HG03442 (cell line): Measurements from ENCODE around the gene L3MBTL1.
"Not testable (repeated sequence)": the region's sequence is repeated elsewhere in the genome, so short reads cannot be mapped to it uniquely, and the experiment has no call there.

Source experiments
- ATAC-seq: cut with Tn5 transposase; IDR thresholded peaks from one replicate; pipeline ENCODE4 v1.9.1; 2021; ENCODE audit warnings: mild to moderate bottlenecking, moderate library complexity; ENCODE audit not compliant: unreplicated experiment

L3MBTL1 gene

DNA sequence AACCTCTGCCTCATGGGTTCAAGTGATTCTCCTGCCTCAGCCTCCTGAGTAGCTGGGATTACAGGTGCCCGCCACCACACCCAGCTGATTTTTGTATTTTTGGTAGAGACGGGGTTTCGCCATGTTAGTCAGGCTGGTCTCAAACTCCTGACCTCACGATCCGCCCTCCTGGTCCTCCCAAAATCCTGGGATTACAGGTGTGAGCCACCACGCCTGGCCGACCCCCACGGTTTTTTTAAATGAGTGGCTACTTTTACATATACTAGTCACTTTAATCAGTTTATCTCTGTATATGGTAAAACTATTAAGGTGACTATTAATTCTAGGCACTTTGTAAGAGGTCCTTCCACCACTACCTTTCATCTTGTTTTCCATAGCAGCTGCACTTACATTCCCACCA is 5.5 kb upstream of the L3MBTL1 start:
- not testable (repeated sequence) for ATAC-seq

DNA sequence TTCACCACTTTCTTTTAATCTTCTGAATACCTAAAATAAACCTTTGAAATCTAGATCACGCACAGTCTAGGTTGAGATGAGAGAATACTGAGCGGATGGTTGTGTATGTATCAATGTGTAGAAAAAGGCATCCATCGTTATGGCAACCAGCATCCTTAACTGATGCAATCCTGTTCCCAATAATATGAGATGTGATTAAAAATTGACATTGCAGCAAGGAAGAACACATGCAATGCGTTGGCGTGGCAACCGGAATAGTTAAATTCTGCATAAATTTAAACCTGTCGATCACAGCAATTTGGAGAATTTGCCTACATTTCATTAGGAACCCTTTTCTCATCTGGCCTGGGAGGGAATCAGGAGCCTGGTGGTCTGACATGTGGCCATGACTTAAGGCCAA is 1.3 kb upstream of the L3MBTL1 start:
- no peak for ATAC-seq

DNA sequence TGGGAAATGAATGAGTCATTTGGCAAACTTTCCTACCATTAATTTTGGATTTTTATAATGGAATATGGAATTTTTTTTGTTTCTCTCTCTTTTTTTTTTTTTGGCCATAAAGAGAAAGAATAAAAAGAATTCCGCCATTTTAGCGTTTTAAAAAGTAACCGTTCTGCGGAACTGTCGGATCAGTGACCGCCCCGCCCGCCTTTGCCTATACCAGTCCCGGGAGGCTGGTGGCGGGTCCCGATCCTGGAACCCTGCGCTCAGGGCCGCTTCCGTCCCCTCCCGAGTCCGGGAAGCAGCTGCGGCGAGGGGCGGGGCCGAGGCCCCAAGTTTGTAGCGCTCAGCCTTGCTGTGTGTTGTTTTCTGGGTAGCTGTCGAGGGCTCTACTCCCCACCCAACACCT is 609 bp downstream of the L3MBTL1 start:
- no peak for ATAC-seq

DNA sequence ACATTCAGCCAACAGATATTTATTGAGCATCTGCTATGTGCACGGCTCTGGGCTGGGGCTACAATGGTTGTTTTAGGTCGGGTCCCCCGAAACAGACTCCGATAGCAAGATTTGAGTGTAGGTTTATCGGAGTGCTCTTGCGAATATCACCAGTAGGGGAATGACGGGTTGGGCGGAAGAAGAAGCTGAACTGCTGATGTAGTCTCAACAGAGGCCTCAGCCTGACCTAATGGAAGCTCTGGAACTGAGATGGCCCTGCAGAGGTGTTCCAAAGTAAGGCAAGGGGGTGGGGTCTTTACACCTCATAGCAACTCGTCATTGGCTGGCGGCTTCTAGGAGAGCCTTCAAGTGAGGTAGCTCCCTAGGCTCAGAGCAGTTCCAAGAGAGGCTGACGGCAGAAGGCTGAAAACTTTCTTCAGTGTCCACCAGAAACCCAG is 1.1 kb downstream of the L3MBTL1 start:
- ATAC-seq: no peak

DNA sequence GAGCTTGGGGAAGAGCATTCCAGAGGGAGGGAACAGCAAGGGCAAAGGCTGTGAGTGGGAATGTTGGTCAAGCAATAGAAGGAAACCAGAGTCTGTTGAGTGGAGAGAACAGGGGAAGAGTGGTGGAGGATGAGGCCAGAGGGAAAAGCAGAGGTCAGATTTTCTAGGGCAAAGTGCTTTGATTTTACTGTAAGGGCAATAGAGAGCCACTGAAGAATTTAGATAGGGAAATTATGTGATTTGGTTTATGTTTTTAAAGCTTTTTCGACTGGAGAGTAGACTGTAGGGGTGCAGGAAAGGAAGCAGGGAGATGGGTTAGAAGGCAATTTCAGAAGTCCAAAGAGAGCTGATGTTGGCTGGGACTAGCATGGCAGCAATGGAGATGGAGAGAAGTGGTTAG is 4.4 kb downstream of the L3MBTL1 start:
- no peak for ATAC-seq

DNA sequence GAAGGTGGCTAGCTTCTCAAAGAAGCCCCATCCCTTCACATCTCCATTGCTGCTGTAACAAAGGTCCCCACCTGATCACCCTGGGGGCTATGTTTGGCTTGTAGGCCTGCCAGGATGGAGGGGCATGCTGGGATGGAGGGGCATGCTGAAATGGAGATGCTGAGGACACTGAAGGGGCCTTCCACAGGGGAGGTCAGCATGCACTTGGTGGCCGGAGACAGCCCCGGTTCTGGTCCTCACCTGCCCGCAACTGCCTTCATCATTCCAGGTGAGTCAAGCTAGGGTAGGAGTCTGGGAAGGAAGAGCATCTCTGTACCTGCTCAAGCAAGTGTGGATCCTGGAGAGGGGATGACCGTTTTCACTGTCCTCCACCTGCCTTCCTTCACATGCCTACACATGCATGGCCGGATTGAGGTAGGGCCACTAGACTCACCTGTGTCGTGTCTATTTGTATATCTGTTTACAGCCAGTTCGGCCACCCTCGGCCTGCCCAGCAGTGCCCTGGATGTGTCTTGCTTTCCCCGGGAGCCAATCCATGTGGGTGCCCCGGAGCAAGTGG is 6.0 kb downstream of the L3MBTL1 start:
- ATAC-seq: no peak

DNA sequence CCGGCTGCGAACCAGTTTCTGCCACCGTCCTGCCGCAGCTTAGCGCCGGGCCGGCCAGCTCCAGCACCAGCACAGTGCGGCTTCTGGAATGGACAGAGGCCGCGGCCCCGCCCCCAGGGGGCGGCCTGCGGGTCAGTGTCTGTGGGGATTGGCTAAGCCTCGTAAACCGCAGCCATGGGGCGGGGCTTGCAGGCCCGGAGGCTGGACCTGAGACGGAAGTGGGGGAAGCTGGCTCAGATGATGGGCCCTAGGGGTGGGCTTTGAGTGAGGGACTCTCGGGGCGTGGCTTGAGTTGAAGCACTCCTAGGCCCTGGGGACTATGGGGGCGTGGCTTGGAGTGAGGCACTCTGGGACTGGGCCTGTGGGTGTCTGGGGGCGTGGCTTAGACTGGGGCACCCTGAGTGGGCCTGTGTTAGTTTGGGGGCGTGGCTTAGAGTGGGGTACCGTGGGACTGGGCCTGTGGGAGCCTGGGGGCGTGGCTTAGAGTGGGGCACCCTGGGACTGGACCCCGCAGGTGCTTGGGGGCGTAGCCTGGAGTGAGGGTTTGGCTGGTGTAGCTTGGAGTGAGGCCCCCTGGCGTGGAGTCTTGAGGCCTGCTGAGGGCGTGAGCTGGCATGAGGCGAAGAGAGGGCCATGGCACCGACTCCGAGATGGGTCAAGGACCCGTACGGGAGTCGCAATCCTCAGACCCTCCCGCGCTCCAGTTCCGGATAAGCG is 6.6 kb downstream of the L3MBTL1 start:
- peak; percentile 84 for ATAC-seq

DNA sequence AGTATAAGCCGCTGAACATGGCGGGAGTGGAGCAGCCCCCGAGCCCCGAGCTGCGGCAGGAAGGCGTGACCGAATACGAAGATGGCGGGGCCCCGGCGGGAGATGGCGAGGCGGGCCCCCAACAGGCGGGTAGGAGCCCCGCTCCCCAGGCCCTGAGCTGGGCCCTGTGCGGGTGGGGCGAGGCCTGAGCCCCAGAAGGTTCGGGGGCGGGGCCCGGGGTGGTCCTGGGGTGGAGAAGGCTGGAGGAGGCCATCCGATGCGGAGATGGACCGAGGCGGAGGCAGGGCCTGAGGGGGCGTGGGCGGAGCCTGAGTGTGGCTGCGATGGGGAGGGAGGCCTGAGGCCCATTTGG is 7.1 kb downstream of the L3MBTL1 start:
- ATAC-seq: peak; percentile 16

DNA sequence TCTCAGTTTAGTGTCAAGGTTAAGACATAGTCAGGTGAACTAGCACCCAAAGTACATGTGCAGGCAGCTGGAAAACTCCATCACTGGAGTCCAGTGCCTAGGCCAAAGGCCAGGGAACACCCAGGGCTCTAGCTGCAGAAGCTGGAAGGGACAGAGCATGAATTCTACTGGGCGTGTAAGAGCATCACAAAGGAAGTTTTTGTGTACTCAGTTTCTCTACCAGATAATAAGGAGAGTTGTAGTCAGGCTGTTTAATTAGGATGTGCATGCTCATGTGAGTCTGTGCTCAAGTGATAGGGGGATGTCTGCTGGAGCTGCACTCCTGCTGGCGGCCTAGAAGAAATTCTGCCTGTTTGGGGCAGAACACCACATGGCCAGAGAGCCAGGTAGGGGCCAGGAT is 8.1 kb downstream of the L3MBTL1 start:
- ATAC-seq: no peak

DNA sequence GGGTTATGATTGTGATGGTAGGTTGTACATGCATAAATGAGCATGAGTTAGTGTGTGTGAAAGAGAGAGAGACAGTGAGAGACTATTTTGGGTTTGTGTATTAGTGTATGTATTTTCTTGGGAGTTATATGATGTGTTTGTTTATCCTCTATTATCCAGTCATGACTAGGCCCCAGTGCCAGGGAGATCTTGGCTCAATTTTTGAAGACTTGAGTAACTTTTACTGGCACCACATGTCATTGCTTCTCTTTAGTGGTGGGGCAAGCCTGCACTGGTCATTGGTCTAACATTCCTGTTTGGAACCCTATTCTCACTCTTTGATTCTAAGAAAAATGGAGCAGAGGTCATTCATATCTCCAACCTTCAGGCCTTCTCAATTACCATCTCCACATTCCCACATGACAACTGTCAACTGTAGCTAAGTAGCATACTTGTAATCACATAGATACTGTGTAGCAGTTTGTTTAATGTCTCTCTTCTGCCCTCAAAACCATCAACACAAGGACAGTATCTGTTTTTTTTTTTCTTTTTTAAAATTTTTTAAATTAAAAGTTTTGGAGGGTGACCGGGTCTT is 8.8 kb downstream of the L3MBTL1 start:
- no peak for ATAC-seq

DNA sequence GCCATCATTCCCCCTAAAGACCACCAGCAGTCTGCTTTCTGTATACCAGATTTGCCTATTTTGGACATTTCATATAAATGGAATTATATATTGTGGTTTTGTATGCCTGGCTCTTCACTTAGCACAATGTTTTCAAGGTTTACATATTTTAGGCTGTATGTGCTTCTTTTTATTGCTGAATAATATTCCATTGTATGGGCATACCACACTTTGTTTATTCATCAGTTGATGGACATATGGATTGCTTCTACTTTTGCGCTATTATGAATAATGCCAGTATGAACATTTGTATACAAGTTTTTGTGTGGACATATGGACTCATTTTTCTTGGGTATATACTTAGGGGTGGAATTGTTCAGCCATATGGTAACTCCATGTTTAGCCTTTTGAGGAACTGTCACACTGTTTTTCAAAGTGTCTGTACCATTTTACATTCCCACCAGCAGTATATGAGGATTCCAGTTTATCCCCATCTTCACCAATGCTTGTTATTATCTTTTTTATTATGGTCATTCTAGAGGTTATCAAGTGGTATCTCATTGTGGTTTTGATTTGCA is 12.7 kb downstream of the L3MBTL1 start:
- no peak for ATAC-seq

DNA sequence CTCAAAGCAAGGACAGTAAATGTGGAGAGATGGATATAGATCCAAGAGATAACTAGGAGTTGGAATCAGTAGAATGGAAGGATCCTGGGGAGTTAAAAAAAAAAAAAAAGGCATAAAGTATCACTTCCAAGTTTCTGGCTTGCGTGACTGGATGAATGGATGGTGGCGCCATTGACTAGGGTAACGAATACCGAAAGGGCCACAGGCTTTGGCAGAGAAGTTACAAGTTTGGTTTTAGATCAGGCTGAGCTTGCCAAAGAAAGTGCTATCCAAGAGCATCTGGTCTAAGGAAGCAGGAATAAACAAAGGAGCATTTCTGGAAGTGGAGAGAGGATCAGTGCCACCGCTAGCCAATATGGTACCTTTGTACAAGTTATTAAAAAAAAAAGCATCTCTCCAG is 17.5 kb downstream of the L3MBTL1 start:
- no peak for ATAC-seq

DNA sequence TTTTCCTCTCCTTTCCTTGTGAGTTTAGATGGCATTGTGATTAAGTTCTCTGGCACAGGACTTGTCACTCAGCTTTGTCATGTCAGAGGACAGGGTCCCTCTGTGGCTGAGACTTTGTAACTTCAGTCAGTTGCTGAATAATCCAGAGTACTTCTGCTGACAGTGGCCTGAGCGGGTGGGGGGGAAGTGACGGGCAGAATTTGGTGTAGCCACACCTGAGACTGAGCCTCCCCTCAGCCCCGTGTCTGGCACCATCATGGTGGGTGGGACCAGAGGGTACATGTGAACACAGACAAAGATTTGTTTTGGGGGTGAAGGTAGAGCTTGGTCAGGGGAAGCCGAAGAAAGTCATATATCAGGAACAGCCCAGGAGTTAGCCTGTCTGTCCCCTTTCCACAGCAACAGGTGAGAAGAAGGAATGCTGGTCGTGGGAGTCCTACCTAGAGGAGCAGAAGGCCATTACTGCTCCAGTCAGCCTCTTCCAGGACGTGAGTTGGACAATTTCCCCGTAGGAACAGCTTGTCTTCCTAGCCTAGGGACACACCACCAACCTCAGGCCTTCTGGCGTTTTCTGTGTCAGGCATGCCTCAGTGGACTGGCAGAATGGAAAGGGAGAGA is 20.9 kb downstream of the L3MBTL1 start:
- no peak for ATAC-seq

DNA sequence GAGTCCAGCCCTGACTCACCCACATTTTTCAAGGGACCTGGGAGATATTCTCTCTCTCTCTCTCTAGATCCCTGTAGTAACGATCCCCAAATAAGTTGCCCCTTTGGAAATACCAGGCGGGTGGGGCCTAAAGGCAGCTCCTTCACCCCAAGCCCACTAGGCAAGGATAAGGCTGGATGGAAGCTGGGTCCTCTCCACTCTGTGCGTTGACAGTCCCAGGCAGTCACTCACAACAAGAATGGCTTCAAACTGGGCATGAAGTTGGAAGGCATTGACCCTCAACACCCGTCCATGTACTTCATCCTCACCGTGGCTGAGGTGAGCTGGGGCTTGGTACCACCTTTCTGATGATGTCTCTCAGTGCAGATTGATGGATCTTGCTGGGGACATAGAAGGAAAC is 21.6 kb downstream of the L3MBTL1 start:
- no peak for ATAC-seq

DNA sequence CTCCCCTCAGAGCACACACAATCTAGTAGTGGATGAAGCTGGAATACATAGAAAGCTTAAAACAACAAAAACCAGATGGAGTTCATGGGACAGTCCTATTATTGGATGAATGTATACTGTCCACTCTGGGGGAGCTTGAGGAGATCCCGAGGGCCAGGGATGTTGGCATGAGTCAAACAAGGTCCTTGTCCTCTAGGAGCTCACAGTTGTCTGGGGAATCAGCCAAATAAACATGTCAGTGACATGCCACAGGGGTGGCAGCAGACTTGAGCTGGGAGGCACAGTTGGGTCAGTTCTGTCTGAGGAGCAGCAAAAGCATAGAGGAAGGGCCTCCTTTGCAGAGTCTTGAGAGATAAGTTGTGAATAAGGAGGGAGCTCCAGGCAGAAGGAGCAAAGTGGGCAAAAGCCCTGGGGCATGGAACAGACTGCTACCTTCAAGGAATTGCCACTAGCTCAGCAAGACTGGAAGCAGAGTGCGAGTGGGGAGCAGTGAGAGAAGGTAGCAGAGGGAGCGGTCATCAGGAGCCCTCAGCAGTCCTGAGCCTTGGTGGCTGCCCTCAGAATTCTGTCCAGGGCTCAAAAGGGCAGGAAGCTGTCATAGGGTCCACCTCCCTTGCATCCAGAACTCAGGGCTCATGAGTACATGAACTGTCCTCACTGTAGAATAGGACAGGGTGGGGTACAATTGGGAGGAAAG is 22.1 kb downstream of the L3MBTL1 start:
- ATAC-seq: no peak

DNA sequence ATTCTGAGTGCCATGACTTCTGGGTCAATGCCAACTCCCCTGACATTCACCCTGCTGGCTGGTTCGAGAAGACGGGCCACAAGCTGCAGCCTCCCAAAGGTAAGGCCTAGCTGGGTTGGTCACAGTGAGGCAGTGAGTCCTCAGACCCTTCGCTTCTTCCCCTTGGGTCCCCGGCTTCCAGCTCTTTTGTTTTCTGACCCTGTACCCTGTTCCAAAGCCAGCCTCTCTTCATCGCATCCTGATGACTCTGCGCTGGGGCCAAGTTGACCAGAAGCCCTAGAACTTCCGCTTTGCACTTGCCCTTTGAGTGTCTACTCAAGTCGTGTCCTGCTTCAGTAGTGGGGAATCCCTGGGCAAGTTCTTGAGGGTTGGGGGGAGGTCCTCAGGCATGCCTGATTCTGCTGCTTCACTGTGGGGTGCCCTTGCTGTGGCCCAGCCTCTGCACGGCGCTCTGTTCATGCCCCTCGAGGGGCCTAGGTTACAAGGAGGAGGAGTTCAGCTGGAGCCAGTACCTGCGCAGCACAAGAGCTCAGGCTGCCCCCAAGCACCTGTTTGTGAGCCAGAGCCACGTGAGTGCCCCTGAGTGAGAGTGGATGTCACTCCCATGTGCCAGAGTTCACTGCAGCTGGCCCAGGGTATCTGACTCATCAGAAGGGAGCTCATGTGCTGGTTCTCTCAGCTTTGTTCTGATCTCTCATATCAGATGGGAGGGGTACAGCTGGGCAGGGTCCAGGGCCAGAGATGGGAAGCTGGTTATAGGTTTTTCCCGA is 23.0 kb downstream of the L3MBTL1 start:
- no peak for ATAC-seq

DNA sequence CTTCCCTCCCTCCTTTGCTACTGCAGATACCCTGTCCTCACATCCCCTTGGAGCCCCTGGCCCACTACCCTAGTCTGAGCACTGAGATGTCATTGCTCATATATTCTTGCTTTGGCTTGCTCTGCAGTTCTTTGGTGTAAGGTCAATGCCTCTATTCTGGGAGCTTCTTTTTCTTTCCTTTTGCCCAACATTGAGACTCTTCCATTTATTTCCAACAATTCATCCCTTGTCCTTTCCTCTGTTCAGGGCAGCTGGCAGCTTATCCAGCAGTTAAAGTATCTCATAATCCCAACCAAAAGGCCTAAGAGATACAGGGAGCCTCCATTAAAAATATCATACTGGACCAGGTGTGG is 23.6 kb downstream of the L3MBTL1 start:
- no peak for ATAC-seq

DNA sequence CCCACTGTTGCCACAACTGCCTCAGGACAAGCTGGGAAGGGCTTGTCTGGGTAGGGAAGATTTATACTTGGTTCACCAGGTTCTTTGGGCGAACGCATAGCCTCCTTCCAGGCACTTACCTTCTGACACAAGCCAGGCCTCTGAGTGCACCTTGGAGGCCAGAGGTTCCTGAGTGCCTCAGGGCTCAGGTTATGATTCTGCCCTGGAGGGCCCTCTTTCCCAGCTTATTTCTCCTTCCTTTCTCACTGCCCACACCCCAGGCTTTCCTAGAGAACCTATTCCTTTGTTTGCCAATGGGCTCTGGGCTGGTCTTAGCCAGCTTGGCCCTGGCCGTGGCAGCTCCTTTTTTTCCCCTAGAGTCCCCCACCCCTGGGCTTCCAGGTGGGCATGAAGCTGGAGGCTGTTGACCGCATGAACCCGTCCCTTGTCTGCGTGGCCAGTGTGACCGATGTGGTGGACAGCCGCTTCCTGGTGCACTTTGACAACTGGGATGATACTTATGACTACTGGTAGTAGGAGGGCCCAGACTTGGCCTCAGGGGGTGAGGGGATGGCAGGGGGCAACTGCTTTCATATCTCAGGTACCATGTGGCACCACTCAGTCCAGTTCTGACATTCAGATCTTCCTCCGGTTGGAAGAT is 25.0 kb downstream of the L3MBTL1 start:
- ATAC-seq: no peak

DNA sequence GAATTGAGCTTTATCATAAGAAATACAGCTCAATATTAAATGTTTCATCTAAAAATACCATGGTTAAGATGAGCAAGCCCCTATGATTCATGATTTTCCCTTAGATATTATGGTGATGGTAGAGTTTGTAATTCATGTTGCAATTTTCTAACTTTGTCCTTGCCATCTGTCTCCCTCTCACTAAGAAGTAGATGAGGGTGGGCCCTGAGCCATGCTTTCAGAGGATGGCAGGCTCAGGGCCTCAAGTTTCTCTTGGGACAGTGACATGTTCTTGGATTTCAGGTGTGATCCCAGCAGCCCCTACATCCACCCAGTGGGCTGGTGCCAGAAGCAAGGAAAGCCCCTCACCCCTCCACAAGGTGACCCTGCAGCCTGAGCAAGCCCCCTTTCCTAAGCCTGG is 25.6 kb downstream of the L3MBTL1 start:
- no peak for ATAC-seq

DNA sequence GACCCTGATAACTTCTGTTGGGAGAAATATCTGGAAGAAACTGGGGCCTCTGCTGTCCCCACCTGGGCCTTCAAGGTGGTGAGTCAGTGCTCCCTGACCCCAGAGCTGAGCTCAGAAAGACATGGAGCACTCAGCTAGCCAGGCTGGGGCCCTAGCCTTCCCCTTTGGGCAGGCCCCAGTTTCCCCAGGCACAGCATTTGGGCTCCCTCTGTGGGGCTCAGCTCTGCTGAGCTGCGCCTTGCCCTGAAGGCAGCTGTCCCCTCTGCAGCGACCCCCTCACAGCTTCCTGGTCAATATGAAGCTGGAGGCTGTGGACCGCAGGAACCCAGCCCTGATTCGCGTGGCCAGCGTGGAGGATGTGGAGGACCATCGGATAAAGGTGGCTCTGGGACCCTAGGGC is 26.5 kb downstream of the L3MBTL1 start:
- ATAC-seq: no peak
